Prostate gland (tissue), 2 donors: ENCODE results near the gene STARD10.

Experiments
- CTCF ChIP-seq, 4 experiments: fragments of 200-600 bp in 2 of 4; fragments of 450-650 bp in 2 of 4; sonication (generic) in 2 of 4; IDR thresholded peaks; 1 replicate in 3 of 4; 2 replicates in 1 of 4; pipeline ENCODE4 v1.5.1; 2016 to 2019; ENCODE audit warnings: antibody characterized with exemption in 4 of 4, mild to moderate bottlenecking in 2 of 4, moderate library complexity in 2 of 4
- POLR2A ChIP-seq: fragments of 450-650 bp; IDR thresholded peaks from one replicate; pipeline ENCODE4 v1.6.1; 2016; ENCODE audit warnings: antibody characterized with exemption, mild to moderate bottlenecking
- POLR2AphosphoS5 ChIP-seq: sonication (generic); formaldehyde crosslinking; IDR thresholded peaks from one replicate; pipeline ENCODE4 v1.6.1; 2017; ENCODE audit warnings: antibody characterized with exemption

- TF ChIP-seq CTCF (IDR thresholded peaks at IDR 0.05): peak in 1 of 4 experiments; percentile 9
- no peak for TF ChIP-seq POLR2A
- TF ChIP-seq POLR2AphosphoS5: peak; percentile 25
Observed at GRCh38 chr11:72786305-72787215, 7.3 kb downstream of the STARD10 start.
